Fibroblast of skin of left biceps (primary cell): Measurements from ENCODE around the gene PTPN13.

Source experiments
- DNase-seq, 2 experiments: peaks; one replicate each; pipeline ENCODE4 v3.0.0-alpha.2; 2013; ENCODE audit warnings: low read depth in 2 of 2

Gene PTPN13

DNA sequence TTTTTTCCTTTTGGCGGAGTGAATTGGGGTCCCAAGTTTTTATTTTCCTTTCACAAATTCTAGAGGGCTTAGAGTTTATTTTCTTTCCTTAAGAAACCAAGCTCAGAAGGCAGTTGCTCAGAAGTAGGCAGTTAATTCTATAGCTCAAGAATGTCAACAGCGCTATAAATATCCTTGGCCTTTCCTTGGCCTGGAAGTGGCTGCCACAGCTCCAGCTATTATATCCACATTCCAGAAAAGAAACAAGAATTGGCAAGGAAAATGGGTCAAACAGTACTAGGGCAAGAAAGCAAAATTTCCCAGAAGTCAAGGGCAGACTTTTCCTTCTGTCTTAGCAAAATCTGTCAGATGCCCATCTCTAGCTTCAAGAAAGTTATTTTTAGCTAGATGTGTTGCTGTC, 224.1 kb downstream of the PTPN13 start:
- DNase-seq, result peak in 1 of 2 experiments; percentile 26

DNA sequence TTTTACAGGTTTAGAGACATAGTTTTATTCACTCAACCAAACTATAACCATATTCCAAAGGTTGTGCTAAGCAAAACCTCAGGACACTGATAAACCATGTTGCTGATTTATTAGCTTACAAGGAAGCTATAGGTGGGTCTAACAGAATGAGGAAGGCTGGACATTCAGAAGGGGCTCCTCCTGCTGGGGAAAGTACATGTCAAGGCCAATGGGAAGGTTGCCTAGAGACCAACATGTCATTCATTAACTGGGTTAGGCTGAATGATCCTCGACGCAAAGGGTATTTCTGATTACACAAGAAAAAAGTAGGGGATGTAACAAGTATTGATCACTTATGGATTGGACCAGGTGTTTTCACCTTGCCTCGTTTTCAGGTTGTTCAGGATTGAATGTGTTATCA, 224.7 kb downstream of the PTPN13 start:
- DNase-seq, result no peak

DNA sequence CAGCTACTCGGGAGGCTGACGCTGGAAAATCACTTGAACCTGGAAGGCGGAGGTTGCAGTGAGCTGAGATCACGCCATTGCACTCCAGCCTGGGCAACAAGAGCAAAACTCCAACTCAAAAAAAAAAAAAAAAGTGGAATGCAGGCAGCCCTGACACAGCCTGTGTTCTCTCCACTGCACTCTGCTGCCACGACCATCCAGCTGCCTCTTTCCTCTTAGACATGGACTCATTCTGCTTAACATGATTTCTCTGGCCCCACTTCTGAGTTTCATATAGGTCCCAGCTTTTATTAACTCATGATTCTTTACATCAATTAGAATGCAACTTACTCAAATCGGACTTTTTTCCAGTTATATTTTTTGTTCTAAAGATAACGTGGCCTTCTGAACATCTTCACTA, 225.4 kb downstream of the PTPN13 start:
- no peak for DNase-seq

DNA sequence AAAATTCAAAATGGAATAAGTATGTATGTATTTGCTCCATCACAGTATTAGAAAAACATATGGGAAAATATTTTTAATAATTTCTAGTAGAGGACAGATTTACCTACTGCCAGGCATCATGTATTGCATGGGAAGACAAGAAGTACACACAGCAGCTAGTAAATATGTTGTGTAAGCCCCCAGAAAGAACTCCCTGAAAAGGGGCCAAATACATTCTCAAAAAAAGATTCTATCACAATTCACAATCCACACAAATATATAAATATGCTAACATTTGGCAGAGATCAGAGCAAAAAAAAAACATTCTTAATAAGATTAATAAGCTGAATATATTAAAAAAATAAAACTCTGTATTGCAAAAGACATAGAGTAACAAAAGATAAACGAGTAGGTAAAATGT, 227.0 kb downstream of the PTPN13 start:
- DNase-seq, result no peak

DNA sequence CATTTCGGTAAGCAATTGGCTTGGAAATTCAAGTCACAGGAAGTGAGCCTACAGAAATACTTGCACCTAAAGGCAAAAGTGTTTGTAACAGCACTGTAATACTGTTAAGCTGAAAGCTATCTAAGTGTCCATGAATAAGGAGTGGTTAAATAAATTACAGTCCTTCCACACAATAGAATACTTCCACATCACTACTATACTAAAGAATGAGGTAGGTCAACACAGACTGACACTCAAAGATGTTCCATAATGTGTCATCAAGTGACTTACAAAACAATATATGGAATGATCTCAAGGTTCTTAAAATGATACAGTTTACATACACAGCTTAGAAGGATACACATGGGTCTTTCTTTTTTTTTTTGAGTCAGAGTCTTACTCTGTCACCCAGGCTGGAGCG, 228.0 kb downstream of the PTPN13 start:
- DNase-seq, result no peak

DNA sequence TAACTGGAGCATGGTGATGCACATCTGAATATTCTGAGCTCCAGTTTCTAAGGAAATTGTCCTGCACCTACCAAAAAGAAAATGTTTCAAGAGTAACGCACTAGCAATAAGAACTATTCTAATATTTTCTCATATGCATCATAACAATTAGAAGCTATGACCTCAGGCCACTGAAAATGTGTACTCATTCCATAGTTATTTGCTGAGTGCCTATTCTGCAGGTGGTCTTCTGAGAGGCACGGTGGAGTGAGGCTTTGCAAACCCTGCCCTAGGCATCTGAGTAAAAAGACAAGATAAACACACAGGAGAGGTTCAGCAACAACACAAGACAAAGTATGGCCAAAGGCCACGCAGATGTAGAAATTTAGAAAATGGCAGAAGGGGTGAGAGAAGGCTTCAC, 231.4 kb downstream of the PTPN13 start:
- DNase-seq, result no peak

DNA sequence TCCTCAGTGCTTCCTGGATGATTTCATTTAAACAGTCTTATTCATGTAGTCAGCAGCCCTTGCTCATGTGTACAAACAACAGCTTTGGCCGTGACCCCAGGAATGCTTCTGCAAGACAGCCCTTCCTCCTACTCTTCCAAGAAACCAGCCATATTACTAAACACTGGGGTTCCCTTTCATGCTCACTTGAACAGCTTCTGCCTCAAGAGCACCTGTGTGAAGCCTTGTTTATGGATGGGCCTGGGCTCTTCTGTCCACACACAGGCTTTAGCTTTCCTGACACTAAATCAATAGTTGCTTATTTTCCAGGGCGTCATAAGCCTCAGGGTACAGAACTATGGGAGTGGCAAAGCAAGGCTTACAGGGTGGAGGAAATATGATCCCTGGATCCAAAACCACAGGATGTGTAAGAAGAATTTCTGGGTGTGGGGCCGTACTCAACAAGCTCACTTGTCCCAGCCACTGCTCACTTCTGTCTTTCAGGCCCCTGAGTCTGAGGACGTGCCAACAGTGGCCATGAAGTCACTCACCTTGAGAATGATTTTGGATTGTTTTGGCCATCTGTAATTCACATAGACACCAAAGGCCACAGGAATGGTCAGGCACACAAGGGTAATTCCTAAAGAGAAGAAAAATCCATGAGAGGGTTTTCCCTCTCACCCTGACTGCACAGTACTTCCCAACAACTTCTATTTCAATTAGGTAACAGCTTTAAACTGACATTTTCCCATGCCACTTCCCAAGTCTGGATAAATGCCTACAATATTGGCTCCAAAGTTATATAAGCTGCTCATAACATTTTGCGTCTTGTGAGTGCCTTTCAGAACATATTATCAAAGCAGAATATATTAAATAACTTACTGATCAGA, 237.4 kb downstream of the PTPN13 start:
- DNase-seq, result peak; percentile 53 to 64

DNA sequence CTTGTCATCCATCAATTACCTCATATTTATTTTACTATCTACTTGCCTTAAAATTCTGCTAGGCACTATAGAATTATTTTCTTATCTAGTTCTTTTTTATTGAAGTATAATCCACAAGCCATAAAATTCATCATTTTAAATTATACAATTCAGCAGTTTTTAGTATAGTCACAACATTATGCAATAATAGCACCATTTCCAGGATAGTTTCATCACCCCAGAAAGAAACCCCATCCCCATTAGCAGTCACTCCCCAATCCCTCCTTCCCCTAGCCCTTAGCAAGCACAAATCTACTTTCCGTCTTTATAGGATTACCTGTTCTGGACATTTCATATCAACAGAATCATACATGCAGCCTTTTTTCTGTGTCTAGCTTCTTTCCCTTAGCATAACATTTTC, 239.5 kb downstream of the PTPN13 start:
- DNase-seq, result no peak

DNA sequence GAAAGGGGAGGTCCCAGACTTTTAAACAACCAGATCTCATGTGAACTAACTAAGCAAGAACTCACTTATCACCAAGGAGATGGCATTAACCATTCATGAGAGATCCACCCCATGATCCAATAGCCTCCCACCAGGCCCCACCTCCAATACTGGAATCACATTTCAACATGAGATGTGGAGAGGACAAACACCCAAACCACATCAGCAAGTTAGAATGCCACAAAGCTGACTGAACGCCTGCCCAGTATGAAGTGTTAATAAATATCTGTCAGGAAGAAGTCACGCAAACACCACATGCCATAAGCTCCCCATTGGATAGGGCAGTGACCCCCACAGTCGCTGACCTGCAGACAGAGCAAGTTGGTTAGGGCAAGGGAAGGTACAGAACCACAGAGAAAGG, 240.8 kb downstream of the PTPN13 start:
- DNase-seq, result peak in 1 of 2 experiments; percentile 49

DNA sequence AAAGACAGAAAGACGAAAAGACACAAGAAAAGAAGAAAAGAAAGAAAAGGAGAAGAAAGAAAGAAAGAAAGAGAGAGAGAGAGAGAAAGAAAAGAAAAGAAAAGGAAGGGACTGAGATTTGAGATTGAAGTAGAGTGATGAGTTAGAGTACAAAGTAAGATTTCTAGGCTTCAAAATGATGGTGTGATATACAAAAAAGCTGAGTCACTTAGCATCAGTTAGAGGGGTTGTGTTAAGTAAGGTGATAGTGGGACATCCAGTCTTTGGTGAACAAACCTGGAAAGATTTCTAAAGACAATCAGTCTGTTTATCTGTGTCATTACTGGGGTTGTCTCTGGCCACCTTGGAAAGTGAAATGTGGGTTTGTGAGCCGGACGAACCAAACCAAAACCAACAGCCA, 241.6 kb downstream of the PTPN13 start:
- DNase-seq, result no peak

DNA sequence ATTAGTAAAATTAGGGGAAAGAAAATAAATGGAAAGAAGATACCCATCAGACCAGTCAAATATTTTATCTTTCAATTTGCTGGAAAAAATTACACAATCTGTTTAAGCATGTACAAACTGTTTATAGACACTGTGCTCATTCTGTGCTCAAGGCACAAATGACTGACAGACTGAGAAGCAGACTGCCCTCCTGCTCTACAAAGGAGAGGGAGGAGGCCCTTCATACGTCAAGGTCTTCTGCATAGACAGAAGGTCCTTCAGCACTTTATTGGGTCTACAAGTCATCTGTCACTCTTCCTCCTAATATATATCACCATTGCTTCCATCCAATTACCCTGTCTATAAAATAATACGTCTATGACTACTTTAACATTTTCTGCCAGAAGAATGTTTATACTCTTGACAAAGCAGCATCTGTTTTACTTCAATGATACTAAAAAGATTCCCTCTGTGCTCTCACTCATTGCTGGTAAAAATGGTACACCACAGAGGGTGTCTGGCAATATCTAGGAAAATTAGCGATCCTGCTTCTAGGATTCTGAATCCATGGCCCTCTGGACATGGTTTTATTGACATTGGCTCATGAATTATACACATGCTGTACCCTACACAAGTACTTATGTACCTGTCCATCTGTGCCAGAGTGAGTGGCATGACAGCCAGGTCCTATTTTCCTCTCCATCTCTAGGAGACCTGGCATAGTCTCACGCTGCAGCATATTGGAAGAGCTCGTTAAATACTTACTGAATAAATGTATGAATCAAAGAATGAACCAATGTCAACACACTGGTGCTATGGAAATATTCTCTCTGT, 243.8 kb downstream of the PTPN13 start:
- DNase-seq, result no peak

DNA sequence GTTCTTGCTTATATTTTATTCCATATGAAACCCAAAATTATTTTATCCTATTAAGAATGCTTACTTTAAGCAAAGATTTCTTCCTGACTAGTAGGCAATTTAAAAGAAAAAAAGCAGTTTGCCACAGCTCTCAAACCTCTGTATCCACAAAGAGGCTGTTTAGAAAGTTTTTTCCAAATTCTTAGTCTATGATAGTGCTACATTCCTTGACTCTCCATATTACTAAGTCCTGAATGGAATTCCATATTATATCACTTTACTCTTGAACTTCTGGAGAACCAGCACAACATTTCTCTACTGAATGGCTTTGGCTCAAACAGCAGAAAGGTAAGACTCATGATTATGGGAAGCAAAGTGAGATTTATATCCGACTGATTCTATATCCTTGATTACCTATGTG, 246.7 kb downstream of the PTPN13 start:
- no peak for DNase-seq

DNA sequence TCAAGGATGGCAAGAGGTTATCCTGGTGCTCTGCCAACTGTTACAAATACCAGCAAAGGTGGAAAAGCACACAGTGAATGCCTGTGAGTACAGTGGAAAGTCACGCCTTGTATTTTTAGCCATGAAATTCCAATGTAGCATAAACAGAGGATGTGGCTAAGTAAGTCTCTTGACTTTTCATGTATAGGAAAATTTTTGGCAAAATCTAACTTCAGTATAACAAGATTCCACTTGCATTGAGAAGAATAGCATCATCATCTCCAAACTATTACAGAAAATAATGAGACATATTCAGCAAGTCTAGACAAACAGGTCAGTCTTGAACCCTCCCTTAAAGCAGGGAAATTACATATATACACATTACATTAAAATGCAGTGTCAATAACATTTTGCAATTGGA, 247.2 kb downstream of the PTPN13 start:
- no peak for DNase-seq

DNA sequence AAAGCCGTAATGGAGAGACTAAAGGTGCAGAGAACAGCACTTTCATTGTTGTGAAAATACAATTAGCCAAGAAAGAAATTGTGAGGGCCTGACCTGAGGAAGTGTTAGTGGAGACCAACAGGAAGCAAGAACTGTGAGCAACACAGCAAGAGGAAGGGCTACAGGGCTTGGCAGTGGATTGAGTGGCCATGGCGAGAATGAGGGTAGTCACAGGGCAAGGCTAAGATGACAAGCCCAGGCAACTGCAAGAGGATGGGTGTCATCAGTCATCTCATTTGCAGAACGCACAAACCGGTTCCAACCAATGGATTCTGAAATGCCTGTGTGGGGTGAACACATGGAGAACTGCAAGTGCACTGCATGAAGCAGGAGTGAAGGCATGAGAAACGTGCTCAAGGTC, 251.5 kb downstream of the PTPN13 start:
- no peak for DNase-seq

DNA sequence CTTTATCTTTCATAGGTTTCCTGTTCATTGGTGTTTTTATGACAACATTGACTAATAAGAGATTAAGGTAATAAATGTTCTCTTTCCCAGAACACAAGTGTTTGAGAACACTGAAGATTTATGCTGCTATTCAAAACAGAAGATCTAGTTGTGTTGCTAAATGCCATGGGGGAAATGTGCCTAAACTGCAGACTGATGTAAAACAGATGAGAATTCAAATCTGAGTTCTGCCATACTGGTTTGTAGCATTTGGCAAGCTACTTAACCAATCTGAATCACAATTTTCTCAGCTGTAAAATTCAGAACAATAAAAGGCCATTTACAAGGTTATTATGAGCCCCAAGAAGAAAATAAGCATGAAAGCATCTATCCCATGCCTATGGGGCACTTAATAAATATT, 252.8 kb downstream of the PTPN13 start:
- DNase-seq, result no peak

DNA sequence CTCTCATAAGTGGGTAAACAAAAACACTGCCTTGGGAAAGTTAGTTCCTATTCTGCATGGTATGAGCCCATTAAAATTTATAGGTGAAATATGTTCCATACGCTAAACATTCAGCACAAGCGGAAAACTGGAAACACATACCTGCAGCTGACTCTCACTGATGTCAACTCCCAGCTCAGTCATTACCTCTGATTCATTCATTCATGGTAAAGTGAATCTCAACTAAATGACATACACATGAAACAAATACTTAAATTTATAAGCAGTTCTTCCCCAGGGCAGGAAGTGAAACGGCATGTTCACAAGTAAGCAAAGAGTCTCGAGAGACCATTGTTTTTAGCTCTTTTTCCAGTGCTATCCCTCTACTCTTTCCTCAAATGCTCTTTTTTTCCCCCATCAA, 253.5 kb downstream of the PTPN13 start:
- DNase-seq, result no peak

DNA sequence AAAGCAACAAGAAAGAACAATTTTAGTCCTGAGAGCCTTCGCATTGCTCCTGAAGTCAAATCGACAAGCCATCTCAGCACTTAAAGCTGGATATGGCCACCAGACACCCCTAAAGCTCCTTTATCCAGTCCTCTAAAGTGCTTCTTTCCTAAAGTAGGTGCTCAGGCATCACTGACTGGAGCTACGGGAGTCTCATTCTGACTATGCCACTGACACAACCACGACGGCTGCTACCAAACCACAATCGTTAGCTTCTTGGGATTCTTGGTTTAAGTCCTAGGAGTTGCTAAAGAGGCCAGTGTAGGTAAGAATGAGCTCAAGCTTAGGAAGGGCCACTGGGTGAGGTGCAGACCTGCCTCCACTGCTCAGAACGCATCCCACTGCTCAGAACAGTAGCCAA, 254.0 kb downstream of the PTPN13 start:
- no peak for DNase-seq

DNA sequence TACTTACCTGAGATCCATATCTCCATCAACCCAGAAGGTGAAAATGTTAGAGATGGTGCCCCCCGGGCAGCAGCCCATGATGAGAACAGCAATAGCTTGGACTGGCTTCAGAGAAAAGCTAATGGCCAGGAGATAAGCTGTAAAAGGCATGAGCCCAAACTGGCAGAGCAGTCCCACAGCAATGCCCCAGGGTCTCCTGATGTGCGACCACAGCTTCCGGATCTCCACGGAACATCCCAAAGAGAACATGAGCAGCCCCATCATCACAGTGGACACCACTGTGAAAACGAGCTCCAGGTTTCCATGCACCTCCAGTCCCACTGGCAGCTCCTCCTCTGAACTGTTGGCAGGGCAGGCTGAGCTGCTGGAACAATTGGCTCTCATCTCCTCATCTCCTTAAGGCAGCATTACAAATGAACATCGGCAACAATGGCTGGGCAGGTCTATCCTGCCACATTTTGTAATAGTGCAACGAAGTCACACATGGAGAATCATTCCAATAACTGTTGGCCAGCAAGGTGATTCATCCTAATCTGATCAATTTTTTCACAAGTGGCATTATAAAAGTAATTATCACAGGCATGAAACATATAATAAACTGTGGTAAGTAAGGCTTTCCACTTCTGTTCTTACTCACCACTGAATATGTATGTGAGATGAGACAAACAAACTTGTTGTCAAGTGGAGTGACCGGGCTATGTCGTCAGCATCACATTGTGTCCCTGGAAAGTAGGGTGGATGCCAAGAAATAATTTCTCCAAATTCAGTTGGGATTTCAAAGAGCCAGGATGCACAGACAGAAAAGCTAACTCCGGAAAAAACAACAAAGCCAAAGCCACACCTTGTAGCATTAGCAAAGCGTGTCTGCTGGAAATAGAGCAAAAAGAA, 254.9 kb downstream of the PTPN13 start, which contains the start of gene SLC10A6:
SLC10A6 (minus strand) TSS at position 653 of the 888 bp plus-strand sequence; CDS start at position 384, 269 bp downstream.
- no peak for DNase-seq

DNA sequence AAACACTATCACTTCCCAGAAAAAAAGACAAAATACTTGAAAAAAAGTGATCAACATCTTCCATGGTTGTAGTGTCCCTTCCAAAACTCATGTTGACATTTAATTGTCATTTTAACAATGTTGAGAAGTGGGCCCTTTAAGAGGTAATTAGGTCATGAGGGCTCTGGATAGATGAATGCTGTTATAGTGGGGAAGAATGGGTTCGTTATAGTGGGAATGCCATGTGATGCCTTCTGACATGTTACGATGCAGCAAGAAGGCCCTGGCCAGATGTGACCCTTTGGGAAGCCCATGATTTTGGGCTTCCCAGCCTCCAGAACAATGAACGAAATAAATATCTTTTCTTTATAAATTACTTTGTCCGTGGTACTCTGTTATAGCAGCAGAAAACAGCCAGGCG, 259.1 kb downstream of the PTPN13 start:
- DNase-seq, result no peak

DNA sequence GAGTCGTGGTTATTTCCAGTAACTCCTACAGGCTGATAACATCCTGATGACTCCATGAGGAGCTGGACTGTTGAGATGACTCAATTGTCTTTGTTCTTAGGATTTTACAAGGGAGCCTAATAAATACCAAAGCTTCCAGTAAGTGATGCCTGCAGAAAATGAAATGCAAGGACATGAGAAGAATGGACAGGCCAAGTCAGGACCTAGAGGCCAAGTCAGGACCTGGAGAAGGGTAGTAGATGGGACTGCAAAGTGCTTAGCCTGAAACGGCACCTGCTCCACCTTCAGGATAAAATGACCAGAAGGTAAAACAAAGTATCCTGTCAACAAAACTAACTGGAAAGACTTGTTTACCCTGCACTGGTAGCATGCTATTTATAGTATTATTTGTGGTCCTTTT, 261.5 kb downstream of the PTPN13 start:
- DNase-seq, result no peak

DNA sequence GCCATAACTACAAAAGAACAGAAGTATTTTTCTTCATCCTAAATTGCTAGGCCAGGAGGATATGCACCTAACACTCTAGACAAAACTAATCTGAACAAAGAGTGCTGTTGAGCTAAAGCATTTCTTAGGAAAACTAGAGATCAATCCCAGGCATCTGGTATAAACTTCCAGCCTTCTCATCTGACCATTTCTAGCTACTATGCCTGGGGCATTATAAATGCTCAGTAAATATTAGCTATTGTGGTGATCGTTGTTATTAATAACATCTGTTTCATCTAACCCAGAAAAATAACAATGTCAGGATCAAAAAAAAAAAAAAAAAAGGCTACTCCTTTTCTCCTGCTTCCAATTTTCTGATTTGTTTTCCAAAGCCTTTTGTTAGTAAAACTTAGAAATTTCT, 262.8 kb downstream of the PTPN13 start:
- no peak for DNase-seq
